ENCODE data around the gene ALKBH3.

DNA sequence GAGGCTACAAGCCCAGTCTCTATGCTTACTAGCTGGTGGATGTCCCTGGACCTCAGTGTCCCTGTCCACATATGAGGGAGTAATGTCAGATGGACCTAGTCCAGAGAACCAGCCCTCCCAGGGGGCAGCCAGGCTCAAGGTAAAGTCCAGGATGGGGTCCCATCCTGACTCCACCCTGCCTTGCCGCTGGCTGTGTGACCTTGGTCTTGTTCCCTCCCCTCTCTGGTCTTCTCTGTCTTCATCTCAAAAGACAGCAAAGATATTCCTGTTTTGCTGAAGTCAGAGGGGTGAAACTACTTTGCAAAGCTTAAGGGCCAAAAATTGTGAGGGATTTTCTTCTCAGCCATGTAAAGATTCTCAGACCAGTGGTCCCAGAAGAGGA lies 52.6 kb downstream of the ALKBH3 start:
- TF ChIP-seq JAZF1 (CRISPR knock-in tag; IDR thresholded peaks at IDR 0.05) (no peak), KAT7 (CRISPR knock-in tag; IDR thresholded peaks at IDR 0.05; ENCODE audit: borderline replicate concordance) (no peak), USF2 (CRISPR knock-in tag; IDR thresholded peaks at IDR 0.05) (no peak), CTCF (IDR thresholded peaks at IDR 0.05) (no peak), FOXK1 (CRISPR knock-in tag; IDR thresholded peaks at IDR 0.05) (no peak), ZNF121 (CRISPR knock-in tag; IDR thresholded peaks at IDR 0.05) (no peak), FOXJ3 (CRISPR knock-in tag; IDR thresholded peaks at IDR 0.05; ENCODE audit: borderline replicate concordance) (no peak), ATF3 (CRISPR knock-in tag; conservative IDR thresholded peaks at IDR 0.05) (no peak), CREB1 (CRISPR knock-in tag; IDR thresholded peaks at IDR 0.05) (no peak), TCF7 (CRISPR knock-in tag; IDR thresholded peaks at IDR 0.05; ENCODE audit: low read depth) (no peak), ATF2 (CRISPR knock-in tag; IDR thresholded peaks at IDR 0.05; ENCODE audit: borderline replicate concordance, low read depth) (no peak), SP1 (CRISPR knock-in tag; conservative IDR thresholded peaks at IDR 0.05) (no peak), MXD4 (CRISPR knock-in tag; IDR thresholded peaks at IDR 0.05; ENCODE audit: borderline replicate concordance) (no peak)

Data from WTC11 (cell line).